SKM-1 treated with dmso at 0.1 percent for 144 hours (cell line): ENCODE measurements around the gene GPRIN2.
"Not testable (repeated sequence)": the region's sequence is repeated elsewhere in the genome, so short reads cannot be mapped to it uniquely, and the experiment has no call there.

Experiments
- DNase-seq: peaks from one replicate; lab custom pipeline; 2025; ENCODE audit not compliant: unreplicated experiment; lab: John Stamatoyannopoulos, UW

The GPRIN2 gene

DNA sequence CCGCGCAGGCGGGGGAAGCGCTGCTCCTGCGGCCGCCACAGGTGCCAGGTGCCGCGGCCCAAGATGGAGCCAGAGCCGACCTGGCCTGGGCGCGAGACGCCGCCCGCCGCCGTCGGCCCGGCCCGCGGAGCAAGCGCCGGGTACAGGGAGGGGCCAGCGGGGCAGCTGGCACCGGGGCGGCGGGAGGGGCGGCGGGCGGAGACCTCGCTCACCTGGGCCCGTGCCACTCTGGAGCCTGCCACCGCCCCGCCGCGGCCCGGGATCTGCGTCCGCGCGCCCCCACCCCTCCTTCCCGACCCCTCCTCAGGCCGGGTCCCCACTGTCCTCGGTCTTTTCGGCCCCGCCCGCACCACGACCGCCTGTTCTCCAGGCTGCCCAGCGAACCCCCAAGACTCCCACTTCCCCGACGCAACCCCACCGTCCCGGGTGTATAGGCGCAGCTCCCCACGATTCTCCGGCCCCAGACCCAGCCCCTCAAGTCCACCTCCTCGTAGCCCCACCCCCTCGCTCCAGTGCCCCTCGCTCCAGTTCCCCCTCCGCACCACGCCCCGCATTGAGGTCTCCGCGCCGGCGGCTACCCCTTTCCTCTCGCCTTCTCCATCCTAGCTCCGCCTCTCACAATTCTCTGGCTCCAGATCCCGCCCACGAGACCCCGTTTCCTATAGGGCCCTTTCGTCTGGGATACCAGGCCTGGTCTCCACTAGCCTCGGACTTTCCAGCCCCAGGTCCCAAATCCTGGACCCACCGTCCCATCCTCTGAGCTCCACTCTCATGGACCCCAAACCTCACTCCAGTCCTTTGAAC, at the start of gene GPRIN2:
TSS of gene GPRIN2 (minus strand) at position 144 of the 804 bp plus-strand sequence. CDS start 5,922 bp downstream, outside the sequence.
- DNase-seq: no peak

DNA sequence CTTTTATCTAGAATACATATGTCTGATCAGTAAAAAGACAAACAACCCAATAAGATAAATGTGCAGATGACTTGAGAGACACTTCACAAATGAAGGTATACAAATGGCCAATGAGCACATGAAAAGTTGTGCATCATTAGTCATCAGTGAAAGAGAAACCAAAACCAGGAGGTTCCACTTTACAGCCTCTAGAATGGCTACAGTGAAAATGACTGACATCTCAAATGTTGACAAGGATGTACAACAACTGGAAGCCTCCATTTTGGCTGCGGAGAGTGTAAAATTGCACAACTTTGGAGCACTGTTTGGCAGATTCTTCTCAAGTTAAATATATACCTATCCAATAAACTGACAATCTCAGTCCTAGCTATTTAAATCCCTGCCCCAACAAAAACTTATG, 44.1 kb upstream of the GPRIN2 start:
- not testable (repeated sequence) for DNase-seq

DNA sequence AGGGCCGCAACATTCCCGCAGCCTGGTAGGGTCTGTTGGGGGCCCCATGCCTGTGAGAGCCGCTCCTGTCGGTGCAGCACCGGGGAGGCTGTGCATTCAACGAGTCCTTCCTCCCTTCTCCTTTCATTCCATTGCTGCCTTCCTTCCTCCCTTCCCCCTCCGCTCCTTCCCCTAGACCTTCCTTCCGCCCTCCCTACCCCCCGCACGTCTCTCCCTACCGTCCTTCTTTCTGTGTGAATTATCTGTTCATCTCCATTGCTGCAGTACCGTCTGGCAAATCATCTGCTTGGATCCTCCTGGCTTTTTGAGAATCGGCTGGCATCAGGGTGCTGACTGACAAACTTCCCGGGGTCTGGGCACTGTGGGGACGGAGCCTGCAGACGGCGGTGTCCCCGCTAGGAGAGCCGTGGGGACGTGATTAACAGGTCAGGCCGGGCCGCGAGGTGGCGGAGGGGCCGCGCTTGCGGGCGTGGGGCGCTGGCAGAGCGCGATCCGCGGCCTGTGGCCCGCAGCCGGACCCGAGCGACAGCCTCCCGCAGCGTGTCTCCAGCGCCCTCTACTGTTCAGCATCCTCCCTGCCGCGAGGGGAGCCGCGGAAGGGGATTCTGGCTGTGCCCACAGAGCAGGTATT, 41.3 kb upstream of the GPRIN2 start:
- DNase-seq: not testable (repeated sequence)

DNA sequence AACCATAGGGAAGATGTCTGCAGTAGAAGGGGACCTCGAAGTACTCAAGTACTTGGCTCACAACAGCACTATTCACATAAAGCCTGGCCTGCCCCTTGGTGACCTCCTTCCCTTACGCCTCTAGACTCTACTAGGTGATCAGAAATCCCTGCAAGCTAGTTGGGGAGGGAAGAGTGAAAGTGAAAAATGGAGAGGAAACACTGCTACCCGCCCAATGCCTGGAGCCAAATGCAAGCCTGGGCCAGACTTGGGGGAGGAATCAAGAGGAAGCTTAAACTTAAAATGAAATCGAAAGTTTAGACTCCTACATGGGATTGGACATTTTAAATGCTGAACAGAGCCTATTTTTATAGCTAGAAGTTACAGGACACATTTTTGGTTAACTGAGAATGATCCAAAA, 40.1 kb upstream of the GPRIN2 start:
- not testable (repeated sequence) for DNase-seq

DNA sequence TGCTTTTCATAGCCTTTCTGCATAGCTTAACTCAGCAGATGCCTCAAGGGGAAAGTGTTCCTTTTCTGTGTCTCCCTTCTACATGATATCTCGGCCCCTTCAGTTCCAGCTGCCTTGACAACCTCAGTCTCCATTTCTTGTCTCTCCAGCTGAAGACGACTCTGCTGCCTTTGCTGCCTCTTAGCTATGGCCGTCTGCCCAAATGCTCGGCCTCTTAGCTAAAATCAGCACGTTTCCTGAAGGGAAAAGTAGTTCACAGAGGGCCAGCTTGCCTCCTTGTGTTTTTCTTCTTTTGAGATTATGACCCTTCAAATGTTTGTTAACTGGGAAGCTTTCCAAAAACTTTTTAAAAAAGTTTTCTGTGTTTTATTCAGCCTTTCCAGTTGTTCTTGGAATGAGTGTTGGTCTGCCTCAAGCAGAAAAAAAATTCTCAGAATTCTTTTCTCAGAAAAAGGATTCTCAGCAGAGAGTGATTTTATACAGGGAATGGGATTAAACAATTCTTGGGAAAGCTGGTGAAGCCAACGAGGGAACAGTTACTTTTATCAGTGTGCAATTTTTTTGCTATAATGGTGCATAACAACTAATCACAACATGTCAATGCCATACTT, 38.1 kb upstream of the GPRIN2 start:
- DNase-seq: not testable (repeated sequence)

DNA sequence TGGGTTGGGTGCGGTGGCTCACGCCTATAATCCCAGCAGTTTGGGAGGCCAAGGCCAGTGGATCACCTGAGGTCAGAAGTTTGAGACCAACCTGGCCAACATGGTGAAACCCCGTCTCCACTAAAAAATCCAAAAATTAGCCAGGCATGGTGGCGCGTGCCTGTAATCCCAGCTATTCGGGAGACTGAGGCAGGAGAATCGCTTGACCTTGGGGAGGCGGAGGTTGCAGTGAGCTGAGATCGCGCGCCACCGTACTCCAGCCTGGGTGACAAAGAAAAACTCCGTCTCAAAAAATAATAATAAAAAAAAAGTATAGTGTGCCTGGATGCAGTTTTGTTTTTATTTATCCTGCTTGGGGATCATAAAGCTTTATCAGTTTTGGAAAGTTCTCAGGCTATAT, 36.8 kb upstream of the GPRIN2 start:
- DNase-seq: not testable (repeated sequence)

DNA sequence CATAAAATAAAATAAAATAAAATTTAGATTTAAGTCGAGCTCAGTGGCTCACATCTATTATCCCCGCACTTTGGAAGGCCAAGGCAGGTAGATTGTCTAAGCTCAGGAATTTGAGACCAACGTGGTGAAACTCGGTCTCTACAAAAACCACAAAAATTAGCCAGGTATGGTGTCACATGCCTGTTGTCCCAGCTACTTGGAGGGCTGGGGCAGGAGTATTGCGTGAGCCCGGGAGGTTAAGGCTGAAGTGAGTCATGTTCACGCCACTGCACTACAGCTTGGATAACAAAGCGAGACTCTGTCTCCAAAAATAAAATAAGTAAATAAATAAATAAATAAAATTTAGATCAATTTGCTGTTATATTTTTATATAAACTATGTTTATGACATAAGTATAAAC, 34.6 kb upstream of the GPRIN2 start:
- DNase-seq: not testable (repeated sequence)

DNA sequence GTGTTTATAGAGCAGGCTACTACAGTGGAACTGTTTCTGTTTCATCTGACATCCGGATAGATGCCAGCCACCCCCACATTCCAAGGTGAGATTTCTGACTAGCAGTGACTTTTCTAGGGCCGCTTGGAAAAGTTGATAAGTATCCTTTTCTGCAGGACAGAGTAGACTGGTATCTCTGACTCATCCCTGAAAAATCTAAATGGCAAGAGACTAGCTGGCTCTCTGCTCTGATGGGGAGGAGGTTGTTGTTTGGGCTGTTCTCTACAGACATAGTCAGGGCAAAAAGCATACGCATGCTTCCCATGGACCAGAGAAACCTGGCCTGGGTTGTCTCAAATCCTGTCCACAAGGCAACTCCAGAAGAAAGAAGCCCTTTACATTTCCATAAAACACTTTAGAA, 33.1 kb upstream of the GPRIN2 start:
- DNase-seq: not testable (repeated sequence)

DNA sequence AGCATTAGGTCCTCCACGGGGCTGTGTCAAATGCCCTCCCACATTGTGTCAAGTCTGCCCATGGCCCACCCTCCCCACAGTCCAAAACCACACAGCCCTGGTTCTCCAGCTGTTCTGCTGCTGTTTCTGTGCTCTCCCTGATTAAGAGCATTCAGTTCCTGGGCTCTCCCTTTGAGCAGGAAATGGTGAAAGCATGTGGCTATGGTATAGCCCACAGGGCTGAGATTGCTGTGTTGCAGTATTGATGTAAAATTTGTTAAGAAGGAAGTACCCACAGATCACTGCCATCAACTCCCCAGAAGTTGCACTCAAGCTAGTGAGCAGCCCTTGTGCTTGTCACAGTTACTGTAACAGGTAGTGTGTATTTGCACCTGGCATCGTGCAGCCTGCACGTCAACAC, 31.8 kb upstream of the GPRIN2 start:
- not testable (repeated sequence) for DNase-seq

DNA sequence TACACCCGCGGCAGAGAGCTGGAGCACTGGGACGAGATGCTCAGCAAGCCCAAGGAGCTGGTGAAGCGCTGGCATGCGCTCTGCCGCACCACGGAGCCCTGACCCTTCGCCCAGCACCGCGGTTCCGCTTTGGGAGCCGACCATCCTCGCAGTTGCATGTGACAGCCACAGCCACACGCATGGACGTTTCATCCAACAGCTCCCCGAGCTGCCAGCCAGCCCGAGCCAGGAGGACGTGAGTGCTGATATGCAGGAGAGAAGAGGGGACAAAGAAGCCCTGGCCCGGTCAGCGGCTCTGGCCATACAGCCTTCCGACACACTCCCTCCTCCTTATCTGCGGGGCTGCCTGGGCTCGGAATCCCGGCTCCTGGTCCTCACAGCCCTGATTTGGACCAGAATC, 31.1 kb upstream of the GPRIN2 start:
- not testable (repeated sequence) for DNase-seq

DNA sequence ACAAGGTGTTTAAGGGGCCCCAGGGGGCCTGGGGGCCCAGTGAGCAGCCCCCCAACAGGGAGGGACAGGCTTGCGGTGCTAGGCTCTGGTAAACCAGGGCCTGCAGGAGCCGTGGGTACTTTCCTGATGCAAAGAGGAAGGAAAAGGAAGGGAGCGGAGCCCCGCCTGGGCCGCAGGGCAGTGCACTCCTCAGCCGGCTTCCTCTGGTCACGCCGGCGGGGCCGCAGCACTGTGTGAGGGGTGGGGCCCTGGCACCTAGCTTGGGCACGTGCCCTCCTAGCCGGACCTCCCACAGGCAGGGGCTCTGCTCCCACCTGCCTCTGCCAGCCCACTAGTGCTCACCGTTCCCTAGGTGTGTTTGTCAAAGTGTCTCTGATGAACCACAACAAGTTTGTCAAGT, 28.8 kb upstream of the GPRIN2 start:
- DNase-seq: not testable (repeated sequence)

DNA sequence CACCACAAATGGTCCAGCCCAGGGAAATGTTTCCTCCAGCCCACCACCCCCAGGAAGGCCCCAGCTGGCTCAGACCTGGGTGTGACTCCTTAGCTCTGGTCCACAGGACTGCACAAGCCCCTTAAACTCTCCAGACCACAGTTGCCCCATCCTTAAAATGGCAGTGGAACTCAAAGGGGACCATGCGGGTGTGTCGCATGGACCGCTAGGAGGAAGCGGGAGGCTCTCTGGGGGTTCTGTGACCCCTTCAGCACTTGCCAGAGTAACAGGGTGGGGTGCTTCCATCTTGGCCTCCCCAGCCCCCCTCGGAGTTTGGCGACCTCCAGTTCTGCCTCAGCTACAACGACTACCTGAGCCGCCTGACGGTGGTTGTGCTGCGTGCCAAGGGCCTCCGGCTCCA, 27.7 kb upstream of the GPRIN2 start:
- DNase-seq: not testable (repeated sequence)

DNA sequence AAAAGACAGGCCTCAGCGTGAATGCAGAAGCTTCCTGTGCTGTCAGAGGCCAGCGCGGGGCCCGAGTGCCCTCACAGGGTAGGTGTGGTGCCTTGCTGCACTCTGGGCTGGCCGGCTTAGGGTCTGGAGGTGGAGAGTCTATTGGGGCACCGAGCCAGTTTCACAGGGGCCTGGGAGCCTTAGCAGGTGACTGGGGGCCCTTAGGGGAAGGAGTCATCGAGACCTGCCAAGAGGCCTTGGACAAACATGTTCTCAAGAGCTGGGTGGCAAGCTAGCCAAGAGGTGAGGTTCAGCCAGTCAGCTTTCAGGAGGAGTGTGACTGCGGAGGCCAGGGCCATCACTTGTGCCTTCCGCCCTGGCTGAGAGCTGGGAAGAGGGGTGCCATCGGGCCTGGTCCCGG, 26.1 kb upstream of the GPRIN2 start:
- not testable (repeated sequence) for DNase-seq

DNA sequence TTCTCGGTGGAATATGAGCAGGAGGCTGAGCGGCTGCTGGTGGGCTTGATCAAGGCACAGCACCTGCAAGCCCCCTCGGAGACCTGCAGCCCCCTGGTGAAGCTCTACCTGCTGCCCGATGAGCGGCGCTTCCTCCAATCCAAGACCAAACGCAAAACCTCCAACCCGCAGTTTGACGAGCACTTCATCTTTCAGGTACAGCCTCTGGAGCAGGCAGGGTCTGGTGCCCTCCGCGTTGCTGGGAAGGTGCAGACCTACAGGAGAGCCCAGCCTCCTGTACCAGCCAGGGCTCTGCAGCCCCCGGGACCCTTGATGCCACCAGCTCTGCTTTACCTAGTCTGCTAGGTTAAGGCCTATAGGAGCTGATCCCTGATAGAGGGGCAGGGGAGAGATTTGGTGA, 25.5 kb upstream of the GPRIN2 start:
- not testable (repeated sequence) for DNase-seq

DNA sequence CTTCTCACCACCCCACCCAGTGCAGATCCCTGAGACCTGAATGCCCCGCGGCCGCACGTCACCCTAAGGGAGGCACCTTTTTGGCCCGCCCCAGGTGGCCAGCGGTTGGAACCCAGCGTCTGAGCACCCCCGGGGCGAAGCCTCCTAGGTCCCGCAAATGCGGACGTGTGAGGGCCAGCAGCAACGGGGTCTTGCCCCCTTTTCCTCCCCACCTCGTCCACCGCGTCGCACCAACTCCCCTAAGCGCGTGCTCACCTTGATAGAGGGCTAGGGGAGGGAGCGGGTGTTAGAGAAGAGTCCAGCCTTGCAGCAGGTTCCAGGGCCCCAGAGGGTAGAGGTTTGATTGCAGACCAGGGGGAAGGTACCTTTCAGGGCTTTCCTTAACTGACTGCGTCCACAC, 22.9 kb upstream of the GPRIN2 start:
- DNase-seq: not testable (repeated sequence)

DNA sequence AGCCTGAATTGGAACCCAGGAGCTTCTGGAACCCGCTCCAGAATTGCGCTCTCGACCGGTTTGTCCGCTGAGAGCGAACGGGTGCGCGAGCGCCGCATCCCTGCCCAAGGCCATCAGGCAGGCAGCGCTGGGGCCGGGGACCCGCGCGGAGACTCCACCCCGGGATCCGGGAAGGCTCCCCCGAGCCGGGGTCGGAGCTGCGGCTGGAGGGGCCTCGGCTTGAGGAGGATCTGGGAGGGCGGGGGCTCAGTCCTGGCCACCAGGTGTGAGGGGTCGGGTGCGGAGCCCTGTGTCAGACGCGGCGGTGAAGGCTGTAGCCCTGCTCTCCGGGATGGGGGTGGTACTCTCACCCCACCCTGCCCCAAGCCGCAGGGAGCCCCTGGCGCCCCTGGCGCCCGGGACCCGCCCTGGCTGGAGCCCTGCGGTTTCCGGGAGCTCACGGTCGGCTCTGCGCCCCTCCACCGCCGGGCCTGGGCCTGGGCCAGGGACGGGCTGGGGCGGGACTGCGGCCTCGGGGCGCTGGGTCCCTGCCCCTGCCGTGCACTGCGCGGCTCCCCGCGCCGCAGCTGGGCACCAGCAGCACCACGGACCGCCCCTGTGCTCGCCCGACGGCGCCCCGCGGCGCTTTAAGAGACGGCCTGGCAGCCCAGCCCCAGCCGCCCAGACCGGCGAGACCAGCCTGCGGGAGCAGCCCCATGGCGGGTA, 22.2 kb upstream of the GPRIN2 start, which contains the start of gene SYT15:
TSS of gene SYT15 (plus strand) at position 655 of the 705 bp plus-strand sequence. CDS start at position 696, 41 bp downstream.
- DNase-seq: not testable (repeated sequence)

DNA sequence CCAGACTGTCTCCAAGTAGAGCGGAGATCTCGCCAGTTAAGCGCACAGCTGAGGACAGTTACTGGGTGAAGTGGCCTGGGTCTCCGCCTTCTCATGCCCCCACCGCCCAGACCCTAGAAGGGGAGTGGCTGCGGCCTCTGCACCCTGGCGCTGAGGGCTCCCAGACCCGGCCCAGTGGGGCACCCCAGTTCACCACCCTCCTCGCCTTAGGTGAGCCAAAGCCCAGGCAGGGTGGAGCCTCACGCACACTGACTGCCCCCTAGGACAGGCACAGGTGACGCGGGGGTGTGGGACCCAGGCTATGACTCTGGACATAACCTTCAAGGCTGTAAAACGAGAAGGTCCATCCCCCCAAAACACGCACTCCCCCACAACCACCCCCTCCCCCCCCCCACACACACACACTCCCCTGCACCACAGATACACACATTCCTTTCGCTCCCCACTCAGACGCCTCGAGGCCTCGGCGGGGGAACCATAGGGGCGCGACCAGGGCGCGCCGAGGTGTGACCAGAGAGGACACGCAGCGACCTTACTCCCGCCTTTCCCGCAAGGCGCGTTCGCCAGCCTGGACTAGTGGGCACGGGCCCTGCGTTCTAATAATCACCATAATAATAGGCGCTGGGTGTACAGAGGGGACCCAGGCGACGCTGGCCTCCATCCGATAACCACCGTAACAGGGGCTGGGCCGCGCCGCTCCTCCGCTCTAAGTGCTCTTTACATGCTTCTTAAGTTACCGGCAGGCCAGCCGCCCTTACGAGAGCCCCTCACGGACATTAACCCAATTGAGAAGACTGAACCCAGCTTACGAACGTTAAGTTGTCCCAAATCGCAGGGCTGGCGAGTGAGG, 21.4 kb upstream of the GPRIN2 start:
- DNase-seq: not testable (repeated sequence)

DNA sequence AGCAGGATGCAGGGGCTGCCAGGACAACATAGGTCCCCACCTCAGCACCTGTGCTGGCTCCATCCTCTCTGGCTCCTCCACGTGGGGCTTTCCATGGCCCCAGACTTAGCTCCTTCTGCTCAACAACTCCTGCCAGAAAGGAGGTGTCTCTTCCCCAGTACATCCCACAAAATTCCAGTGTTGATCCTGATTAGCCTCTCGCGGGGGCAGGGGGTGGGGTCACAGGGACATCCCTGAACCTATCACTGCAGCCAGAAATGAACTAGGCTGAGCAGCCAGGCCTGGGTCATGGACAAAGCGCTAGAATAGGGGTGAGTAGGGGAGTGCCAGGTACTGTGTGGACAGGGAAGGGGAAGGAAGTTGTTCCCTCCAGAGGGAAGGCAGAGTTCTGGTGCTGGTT, 17.4 kb upstream of the GPRIN2 start:
- not testable (repeated sequence) for DNase-seq

DNA sequence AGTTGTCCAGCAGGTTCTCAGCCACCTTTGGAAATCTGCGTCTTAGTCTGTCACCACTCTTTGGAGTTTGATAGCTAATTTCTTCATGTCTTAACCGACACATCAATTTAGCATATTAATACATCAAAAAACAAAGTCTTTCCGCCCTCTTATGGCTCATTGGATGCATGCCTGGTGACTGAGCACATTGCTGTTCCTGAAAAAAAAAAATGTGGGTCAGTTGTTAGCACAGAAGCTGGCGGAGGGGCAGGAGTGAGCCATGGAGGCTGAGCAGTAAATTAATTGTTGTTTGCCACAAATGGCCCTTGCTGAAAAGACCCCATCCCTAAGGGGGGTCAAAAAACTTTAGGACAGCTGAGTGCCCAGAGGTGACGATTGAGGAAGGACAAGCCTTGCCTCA, 16.9 kb upstream of the GPRIN2 start:
- DNase-seq: not testable (repeated sequence)

DNA sequence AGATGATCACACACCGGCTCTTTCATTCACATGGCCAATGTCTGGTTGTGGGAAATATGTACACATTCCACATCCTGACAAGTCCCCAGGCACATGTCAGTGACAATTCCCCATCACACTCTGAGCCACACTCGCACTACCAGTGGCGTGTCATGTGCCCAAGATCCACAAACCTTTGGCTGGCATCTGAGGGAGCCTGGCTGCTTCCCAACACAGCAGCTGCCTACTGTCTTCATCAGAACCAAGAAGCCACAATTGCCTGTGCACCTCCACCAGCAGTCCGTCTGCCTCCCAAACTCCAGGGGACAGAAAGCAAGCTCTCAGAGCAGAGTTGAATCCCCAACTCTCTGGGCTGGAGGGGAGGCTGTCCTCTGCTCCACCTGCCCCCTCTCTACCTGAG, 16.3 kb upstream of the GPRIN2 start:
- DNase-seq: not testable (repeated sequence)
